SK-N-MC (cell line): ENCODE results near the gene PLXDC2.

ENCODE experiments used
- DNase-seq: peaks from one replicate; pipeline ENCODE4 v3.0.0-alpha.2; 2011; ENCODE audit warnings: low read depth, low spot score
- H3K27ac ChIP-seq: fragments of 200-600 bp; sonication (generic); 2 replicates; pipeline ENCODE4 v1.5.1; 2016; ENCODE audit warnings: mixed run types
- H3K36me3 ChIP-seq: fragments of 200-600 bp; sonication (generic); 2 replicates; pipeline ENCODE4 v1.6.1; 2017; ENCODE audit warnings: antibody characterized with exemption, low read length, mixed read lengths; ENCODE audit not compliant: insufficient read depth
- H3K4me3 ChIP-seq: fragments of 200-600 bp; sonication (generic); 2 replicates; pipeline ENCODE4 v1.5.1; 2016
- H3K9ac ChIP-seq: fragments of 200-600 bp; sonication (generic); 2 replicates; pipeline ENCODE4 v1.8.0; 2017; ENCODE audit warnings: mixed run types, mixed read lengths; ENCODE audit not compliant: insufficient read length
- H3K9me3 ChIP-seq: fragments of 200-600 bp; sonication (generic); 2 replicates; pipeline ENCODE4 v1.6.1; 2017; ENCODE audit warnings: low read depth, mild to moderate bottlenecking, antibody characterized with exemption, low read length, moderate library complexity, mixed read lengths
- EZH2 ChIP-seq: fragments of 200-600 bp; sonication (generic); IDR thresholded peaks from one replicate; pipeline ENCODE4 v1.6.1; 2017; ENCODE audit warnings: antibody characterized with exemption
- FOXP2 ChIP-seq: optimal IDR thresholded peaks from 2 replicates; pipeline ENCODE3; 2011; ENCODE audit warnings: mild to moderate bottlenecking, moderate library complexity; ENCODE audit not compliant: insufficient read depth; ENCODE audit errors: extremely low read length, control extremely low read depth
- POLR2AphosphoS5 ChIP-seq: IDR thresholded peaks from 2 replicates; pipeline ENCODE4 v1.6.1; 2012; ENCODE audit warnings: mild to moderate bottlenecking, low read depth, low read length, borderline replicate concordance

Gene PLXDC2

DNA sequence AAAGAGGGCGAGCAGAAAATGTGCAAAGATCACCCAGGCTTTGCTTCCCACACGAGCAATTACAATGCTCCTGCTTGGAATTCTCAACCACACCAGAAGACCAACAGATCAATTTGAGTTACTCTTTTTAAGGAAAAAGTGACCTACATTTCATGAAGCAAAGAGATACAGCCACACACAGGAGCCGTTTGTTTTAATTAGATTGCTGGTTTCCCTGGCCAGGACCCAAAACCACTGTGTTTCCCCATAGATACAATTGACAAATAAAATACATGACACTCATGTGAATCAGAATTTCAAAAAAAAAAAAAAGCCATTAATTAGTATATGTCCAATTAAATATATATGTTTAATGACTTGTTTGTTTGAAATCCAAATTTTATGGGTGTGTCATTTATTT is 458.3 kb downstream of the PLXDC2 start:
- no peak for TF ChIP-seq POLR2AphosphoS5
- DNase-seq: no peak
- Histone ChIP-seq H3K27ac (no peak overlapping the region), H3K9me3 (no peaks in the 10 kb centered on the region), H3K9ac (no peak overlapping the region), H3K4me3 (no peak overlapping the region), H3K36me3 (peaks cover 3% of the 10 kb centered on the region; the same call in 1 of the 2 replicates)

- Histone ChIP-seq H3K9ac (no peak overlapping the region), H3K9me3 (no peaks in the 10 kb centered on the region), H3K36me3 (peaks cover 10% of the 10 kb centered on the region; the same call in 1 of the 2 replicates), H3K27ac (no peak overlapping the region), H3K4me3 (no peak overlapping the region)
- DNase-seq: no peak
- no peak for TF ChIP-seq EZH2
- TF ChIP-seq FOXP2: no peak
- TF ChIP-seq POLR2AphosphoS5: no peak
Measured at GRCh38 chr10:20276127-20276979, 460.1 kb downstream of the PLXDC2 start.

DNA sequence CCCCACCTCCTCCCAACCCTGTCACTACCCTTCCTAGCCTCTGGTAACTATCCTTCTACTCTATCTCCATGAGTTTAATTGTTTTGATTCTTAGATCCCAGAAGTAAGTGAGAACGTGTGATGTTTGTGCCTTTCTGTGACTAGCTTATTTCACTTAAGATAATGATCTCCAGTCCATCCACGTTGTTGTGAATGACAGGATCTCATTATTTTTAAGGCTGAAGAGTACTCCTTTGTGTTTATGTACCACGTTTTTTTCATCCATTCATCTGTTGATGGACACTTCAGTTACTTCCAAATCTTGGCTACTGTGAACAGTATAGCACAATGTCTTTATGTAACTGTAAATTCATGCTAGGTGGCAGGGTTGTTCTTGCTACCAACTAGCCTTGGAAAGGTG is 461.6 kb downstream of the PLXDC2 start:
- Histone ChIP-seq H3K27ac (no peak overlapping the region), H3K4me3 (no peak overlapping the region), H3K36me3 (peaks cover 10% of the 10 kb centered on the region; the same call in 1 of the 2 replicates), H3K9ac (no peak overlapping the region), H3K9me3 (no peaks in the 10 kb centered on the region)
- no peak for DNase-seq
- TF ChIP-seq EZH2: no peak
- no peak for TF ChIP-seq FOXP2
- no peak for TF ChIP-seq POLR2AphosphoS5

DNA sequence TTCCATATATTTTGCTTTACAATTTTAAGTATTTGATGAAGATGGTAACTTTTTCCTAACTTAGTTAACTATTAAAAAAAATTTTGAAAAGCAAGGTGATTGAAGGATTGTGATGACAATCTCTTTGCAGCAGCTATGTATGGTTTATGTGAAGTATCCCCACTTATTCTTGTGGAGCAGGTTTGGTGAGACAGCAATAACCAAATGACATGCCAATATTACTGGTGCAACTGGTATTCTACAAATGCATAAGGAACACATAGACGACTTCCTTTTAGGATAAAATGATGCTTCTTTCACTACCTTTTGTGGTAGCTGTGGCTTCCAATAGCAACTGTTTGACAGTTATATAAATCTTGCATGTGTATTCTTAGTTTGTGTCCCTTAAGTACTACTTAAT is 465.3 kb downstream of the PLXDC2 start:
- DNase-seq: no peak
- Histone ChIP-seq H3K4me3 (no peak overlapping the region), H3K27ac (no peak overlapping the region), H3K9ac (no peak overlapping the region), H3K36me3 (peaks cover 10% of the 10 kb centered on the region; the same call in 1 of the 2 replicates), H3K9me3 (no peaks in the 10 kb centered on the region)
- TF ChIP-seq FOXP2 (no peak), POLR2AphosphoS5 (no peak), EZH2 (no peak)

DNA sequence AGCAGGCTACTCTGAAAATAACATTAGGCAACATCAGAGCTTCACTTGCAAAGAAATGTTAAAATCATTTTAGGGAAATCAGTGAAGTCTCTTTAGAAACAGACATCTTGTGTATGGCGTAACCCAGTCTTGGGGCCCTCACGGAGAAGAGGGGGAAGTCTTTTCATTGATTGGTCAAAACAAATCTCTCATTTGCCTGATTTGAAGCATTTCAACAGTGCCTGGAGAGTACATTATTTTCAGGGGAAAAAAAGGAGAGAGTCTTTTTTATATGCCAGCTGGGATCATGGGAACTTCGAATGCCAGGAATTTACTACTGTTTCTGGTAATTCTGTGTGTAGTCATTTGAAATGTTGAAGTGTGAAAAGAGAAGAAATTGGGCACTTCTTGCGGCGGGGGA is 471.4 kb downstream of the PLXDC2 start:
- no peak for DNase-seq
- H3K9me3 ChIP-seq: no peaks in the 10 kb centered on the region
- H3K27ac ChIP-seq: no peak overlapping the region
- no peak overlapping the region for H3K4me3 ChIP-seq
- no peaks in the 10 kb centered on the region for H3K36me3 ChIP-seq
- no peak overlapping the region for H3K9ac ChIP-seq
- TF ChIP-seq POLR2AphosphoS5 (no peak), EZH2 (no peak), FOXP2 (no peak)

GRCh38 chr10:20288060-20288459 is 471.8 kb downstream of the PLXDC2 start:
- no peak overlapping the region for H3K9ac ChIP-seq
- H3K36me3 ChIP-seq: no peaks in the 10 kb centered on the region
- no peak overlapping the region for H3K4me3 ChIP-seq
- H3K9me3 ChIP-seq: no peaks in the 10 kb centered on the region
- no peak for DNase-seq
- no peak overlapping the region for H3K27ac ChIP-seq
- no peak for TF ChIP-seq EZH2
- no peak for TF ChIP-seq POLR2AphosphoS5
- no peak for TF ChIP-seq FOXP2

DNA sequence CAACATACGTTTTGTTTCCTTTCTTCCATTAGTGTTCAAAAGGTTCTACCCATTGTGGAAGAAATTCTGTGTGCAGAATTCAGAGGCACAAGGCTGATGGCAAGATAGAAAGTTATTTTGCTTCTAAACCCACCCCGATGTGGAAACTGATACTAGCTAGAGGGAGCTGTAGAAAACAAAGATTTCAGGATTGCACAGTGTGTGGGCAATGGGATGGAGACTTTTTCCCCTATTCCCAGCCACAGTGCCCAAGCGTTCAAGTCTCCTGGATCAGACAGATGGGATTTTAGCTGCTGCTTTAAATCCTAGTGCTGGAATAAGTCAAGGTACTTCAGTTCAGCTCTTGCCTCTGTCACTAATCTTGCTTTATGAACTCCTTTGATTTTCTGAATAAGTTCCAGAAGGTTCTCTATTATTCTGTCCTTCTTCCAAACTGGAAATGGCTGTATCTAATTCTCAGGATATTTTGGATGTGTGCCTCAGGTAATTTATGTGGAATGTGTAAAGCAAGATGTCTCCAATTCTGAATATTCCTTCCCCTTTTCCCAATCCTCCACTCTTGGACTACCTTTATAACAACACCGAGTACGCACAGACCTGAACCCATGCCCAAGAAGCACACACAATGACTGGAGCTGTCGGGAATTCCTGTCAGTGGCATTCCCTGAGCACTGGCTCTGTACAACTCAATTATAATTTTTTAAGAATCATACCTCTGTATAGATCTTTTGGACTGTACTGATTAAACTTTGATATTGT is 473.0 kb downstream of the PLXDC2 start:
- Histone ChIP-seq H3K9me3 (no peaks in the 10 kb centered on the region), H3K27ac (no peak overlapping the region), H3K9ac (no peak overlapping the region), H3K4me3 (no peak overlapping the region), H3K36me3 (no peaks in the 10 kb centered on the region)
- DNase-seq: no peak
- TF ChIP-seq POLR2AphosphoS5: no peak
- TF ChIP-seq EZH2: no peak
- no peak for TF ChIP-seq FOXP2

- Histone ChIP-seq H3K9ac (no peak overlapping the region), H3K4me3 (no peak overlapping the region), H3K36me3 (no peaks in the 10 kb centered on the region), H3K27ac (peak overlapping the region; percentile 59; the same call in 1 of the 2 replicates), H3K9me3 (no peaks in the 10 kb centered on the region)
- no peak for DNase-seq
- TF ChIP-seq POLR2AphosphoS5: no peak
- no peak for TF ChIP-seq FOXP2
- no peak for TF ChIP-seq EZH2
Measured at GRCh38 chr10:20298417-20298816, 482.2 kb downstream of the PLXDC2 start.
